ENCODE measurements around the gene CHKA. TPM values are rescaled to one million over a fixed set of nuclear protein-coding genes. Genes with fewer than 3 reads are reported as not detected.

Gene CHKA
- total and polyA plus RNA-seq, 9 of the 15 experiments (the other 6 are each of a cell fraction or from before 2014, with no cell fraction given): 3.6 to 37.0 (median 30.2) TPM

DNA sequence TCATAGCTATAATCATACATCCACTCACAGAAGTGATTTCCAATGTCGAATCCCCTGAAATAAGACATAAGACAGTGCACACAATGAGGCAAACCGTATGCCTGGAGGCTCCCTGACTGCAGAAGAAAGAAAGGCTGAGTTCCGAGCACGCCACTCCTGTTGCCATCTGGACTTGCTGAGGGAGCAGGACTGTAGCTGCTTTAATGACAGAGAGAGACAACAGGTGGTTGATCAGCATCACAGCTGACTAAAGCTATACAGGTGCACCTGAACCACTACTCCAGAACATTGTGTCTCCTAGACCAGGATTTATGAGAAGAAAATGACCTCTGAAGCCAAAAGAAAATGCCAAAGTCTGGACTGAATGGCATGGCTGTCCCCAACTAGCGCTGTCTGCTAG is 55.3 kb downstream of the CHKA start (continued):
- TF ChIP-seq SMAD4 (CRISPR knock-in tag; conservative IDR thresholded peaks at IDR 0.05): no peak
- TF ChIP-seq ZNF324 (CRISPR knock-in tag; IDR thresholded peaks at IDR 0.05): no peak
- no peak for TF ChIP-seq PHF8 (IDR thresholded peaks at IDR 0.05; ENCODE audit: borderline replicate concordance, low read length)
- TF ChIP-seq TEAD1 (CRISPR knock-in tag; IDR thresholded peaks at IDR 0.05): no peak
- TF ChIP-seq HDGF (IDR thresholded peaks at IDR 0.05): no peak
- no peak for TF ChIP-seq DACH1 (IDR thresholded peaks at IDR 0.05; ENCODE audit: partially characterized antibody)
- TF ChIP-seq L3MBTL2 (IDR thresholded peaks at IDR 0.05): no peak
- TF ChIP-seq, protein P1, sequence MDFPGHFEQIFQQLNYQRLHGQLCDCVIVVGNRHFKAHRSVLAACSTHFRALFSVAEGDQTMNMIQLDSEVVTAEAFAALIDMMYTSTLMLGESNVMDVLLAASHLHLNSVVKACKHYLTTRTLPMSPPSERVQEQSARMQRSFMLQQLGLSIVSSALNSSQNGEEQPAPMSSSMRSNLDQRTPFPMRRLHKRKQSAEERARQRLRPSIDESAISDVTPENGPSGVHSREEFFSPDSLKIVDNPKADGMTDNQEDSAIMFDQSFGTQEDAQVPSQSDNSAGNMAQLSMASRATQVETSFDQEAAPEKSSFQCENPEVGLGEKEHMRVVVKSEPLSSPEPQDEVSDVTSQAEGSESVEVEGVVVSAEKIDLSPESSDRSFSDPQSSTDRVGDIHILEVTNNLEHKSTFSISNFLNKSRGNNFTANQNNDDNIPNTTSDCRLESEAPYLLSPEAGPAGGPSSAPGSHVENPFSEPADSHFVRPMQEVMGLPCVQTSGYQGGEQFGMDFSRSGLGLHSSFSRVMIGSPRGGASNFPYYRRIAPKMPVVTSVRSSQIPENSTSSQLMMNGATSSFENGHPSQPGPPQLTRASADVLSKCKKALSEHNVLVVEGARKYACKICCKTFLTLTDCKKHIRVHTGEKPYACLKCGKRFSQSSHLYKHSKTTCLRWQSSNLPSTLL (IDR thresholded peaks at IDR 0.05): no peak

DNA sequence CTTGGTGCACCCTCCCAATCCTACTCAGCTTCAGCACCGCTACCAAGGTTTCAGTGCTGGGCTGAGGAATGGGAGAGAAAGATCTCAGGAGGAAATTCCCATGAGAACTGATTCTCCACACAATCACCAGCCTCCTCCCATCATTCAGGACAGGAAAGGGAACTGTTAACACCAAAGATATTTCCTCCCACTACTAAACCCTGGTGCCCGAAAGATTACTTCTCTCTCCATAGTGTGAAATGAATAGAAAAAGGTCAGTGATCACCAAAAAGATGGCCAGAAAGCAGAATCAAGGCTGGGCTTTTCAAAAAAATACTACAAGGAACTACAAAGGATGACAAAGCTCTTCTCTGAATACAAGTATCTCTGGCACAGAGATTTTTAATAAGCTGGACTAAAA is 56.3 kb downstream of the CHKA start:
- Histone ChIP-seq H3K79me2 (ENCODE audit: control insufficient read depth, insufficient read depth, low read length) (no peaks in the 10 kb centered on the region), H3K27me3 (ENCODE audit: control insufficient read depth in 2 of 2, insufficient read depth in 2 of 2, low read length in 2 of 2) (no peaks in the 10 kb centered on the region), H3K36me3 (ENCODE audit: control insufficient read depth, insufficient read depth, low read length) (peaks cover 88% of the 10 kb centered on the region), H3K9me1 (ENCODE audit: control insufficient read depth, insufficient read depth, low read length) (no peaks in the 10 kb centered on the region), H3K27ac (ENCODE audit: extremely low read depth, low read depth, low read length) (no peak overlapping the region), H3K4me1 (replicated peaks in 1 of 2; ENCODE audit: control insufficient read depth in 2 of 2, insufficient read depth in 2 of 2, low read length in 2 of 2) (no peaks in the 10 kb centered on the region), H4K20me1 (replicated peaks; ENCODE audit: control insufficient read depth, insufficient read depth, low read length) (no peaks in the 10 kb centered on the region), H2AFZ (ENCODE audit: low read depth, low read length) (no peak overlapping the region), H3K9me3 (replicated peaks; ENCODE audit: control insufficient read depth, insufficient read depth, low read depth, low read length) (no peaks in the 10 kb centered on the region), H3K9ac (ENCODE audit: insufficient read depth in 1 of 2, low read depth in 2 of 2, low read length in 2 of 2) (no peak overlapping the region), H3K4me3 (no peak overlapping the region), H3K4me2 (ENCODE audit: insufficient read depth, low read length) (no peak overlapping the region)
- DNase-seq (ENCODE audit: extremely low read depth in 1 of 4, low spot score in 3 of 4) (no peak), ATAC-seq (no peak), FAIRE-seq (no peak)
- 96% methylated on average over 2 of the region's 2 CpGs for WGBS (ENCODE audit: insufficient coverage, low coverage, missing lambda C conversion rate)
- in situ Hi-C loops (cut with MboI): no loop called here
- BruUV-seq (replicated peaks): no TSS peak
- POLR2A ChIA-PET: interaction anchor here (1.0 to 1.9 kb wide), 2 partner anchors 11 to 14 kb away, joined by 3 to 16 read pairs; no protein-coding TSS in a partner anchor
- CTCF ChIA-PET (ENCODE audit: low intra/inter-chr PET ratio): no interaction called here
- intact Hi-C loops (cut with micrococcal nuclease): no loop called here
- TF ChIP-seq, protein P2, sequence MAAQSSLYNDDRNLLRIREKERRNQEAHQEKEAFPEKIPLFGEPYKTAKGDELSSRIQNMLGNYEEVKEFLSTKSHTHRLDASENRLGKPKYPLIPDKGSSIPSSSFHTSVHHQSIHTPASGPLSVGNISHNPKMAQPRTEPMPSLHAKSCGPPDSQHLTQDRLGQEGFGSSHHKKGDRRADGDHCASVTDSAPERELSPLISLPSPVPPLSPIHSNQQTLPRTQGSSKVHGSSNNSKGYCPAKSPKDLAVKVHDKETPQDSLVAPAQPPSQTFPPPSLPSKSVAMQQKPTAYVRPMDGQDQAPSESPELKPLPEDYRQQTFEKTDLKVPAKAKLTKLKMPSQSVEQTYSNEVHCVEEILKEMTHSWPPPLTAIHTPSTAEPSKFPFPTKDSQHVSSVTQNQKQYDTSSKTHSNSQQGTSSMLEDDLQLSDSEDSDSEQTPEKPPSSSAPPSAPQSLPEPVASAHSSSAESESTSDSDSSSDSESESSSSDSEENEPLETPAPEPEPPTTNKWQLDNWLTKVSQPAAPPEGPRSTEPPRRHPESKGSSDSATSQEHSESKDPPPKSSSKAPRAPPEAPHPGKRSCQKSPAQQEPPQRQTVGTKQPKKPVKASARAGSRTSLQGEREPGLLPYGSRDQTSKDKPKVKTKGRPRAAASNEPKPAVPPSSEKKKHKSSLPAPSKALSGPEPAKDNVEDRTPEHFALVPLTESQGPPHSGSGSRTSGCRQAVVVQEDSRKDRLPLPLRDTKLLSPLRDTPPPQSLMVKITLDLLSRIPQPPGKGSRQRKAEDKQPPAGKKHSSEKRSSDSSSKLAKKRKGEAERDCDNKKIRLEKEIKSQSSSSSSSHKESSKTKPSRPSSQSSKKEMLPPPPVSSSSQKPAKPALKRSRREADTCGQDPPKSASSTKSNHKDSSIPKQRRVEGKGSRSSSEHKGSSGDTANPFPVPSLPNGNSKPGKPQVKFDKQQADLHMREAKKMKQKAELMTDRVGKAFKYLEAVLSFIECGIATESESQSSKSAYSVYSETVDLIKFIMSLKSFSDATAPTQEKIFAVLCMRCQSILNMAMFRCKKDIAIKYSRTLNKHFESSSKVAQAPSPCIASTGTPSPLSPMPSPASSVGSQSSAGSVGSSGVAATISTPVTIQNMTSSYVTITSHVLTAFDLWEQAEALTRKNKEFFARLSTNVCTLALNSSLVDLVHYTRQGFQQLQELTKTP (IDR thresholded peaks at IDR 0.05; ENCODE audit: low read depth in 1 of 2, partially characterized antibody in 2 of 2): no peak
- TF ChIP-seq ZNF699 (CRISPR knock-in tag; IDR thresholded peaks at IDR 0.05; ENCODE audit: insufficient replicate concordance): no peak
- TF ChIP-seq TAF7 (tag; IDR thresholded peaks at IDR 0.05): no peak
- no peak for TF ChIP-seq ZBTB49 (CRISPR knock-in tag; IDR thresholded peaks at IDR 0.05; ENCODE audit: borderline replicate concordance)
- no peak for TF ChIP-seq KLF13 (tag; IDR thresholded peaks at IDR 0.05; ENCODE audit: borderline replicate concordance, low read depth)
- no peak for TF ChIP-seq BRD9 (IDR thresholded peaks at IDR 0.05; ENCODE audit: low read depth, partially characterized antibody)
